HFF-Myc (cell line): ENCODE results near the gene RERE.

Source experiments
- DNase-seq: peaks from one replicate; pipeline ENCODE4 v3.0.0-alpha.2; 2011; ENCODE audit warnings: low read depth; ENCODE audit errors: extremely low read depth
- H3K4me3 ChIP-seq: replicated peaks from 2 replicates; pipeline ENCODE4 v1.5.1; 2011; ENCODE audit warnings: low read depth, mild to moderate bottlenecking, control low read depth, low read length
- TF ChIP-seq, protein P1 (sequence below): IDR thresholded peaks from 2 replicates; pipeline ENCODE4 v1.5.1; 2012; ENCODE audit warnings: mild to moderate bottlenecking, low read depth, low read length, control low read depth; ENCODE audit errors: missing control alignments

RERE gene

DNA sequence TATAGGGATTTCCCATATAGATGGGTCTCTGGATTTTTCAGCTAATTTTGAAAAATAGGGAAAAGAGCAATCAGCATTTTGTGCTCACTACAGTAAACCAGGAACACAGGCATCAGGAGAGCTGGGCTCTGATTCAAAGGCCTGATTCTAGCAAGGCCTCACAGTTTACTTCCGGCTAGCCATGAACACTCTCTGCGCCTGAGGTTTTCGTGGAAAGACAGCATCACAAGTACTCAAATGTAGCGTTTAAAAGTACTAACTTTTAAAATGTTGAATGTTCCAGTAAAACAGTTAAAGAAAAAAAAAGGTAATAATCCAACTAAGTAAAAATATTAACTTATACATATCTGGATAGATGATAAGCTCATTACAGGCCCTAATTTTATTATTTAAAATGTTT lies 379.0 kb downstream of the RERE start:
- no peak for DNase-seq
- no peak overlapping the region for H3K4me3 ChIP-seq

DNA sequence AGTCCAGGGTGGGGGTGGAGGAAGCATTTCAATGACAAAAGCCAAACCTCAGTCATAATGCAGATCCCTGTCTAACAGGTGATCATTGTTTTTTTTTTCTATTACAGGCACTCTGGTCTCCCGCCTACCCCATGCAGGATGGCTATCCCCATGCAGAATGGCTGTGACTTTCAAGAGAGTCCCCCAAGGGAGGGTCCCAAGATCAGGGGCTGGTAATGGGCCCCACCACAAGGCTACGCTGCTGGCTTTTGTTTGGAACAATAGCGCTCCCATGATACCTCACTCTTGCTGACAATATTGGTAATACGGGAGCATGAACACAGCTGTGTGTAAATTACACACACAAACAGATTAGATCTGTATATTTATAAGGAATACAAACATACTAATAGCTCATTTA lies 380.1 kb downstream of the RERE start:
- no peak for DNase-seq
- TF ChIP-seq, protein P1, sequence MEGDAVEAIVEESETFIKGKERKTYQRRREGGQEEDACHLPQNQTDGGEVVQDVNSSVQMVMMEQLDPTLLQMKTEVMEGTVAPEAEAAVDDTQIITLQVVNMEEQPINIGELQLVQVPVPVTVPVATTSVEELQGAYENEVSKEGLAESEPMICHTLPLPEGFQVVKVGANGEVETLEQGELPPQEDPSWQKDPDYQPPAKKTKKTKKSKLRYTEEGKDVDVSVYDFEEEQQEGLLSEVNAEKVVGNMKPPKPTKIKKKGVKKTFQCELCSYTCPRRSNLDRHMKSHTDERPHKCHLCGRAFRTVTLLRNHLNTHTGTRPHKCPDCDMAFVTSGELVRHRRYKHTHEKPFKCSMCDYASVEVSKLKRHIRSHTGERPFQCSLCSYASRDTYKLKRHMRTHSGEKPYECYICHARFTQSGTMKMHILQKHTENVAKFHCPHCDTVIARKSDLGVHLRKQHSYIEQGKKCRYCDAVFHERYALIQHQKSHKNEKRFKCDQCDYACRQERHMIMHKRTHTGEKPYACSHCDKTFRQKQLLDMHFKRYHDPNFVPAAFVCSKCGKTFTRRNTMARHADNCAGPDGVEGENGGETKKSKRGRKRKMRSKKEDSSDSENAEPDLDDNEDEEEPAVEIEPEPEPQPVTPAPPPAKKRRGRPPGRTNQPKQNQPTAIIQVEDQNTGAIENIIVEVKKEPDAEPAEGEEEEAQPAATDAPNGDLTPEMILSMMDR = no peak
- no peak overlapping the region for H3K4me3 ChIP-seq

More for the DNA sequence above, 379.0 kb downstream of the RERE start:
- TF ChIP-seq, protein P1 = no peak

DNA sequence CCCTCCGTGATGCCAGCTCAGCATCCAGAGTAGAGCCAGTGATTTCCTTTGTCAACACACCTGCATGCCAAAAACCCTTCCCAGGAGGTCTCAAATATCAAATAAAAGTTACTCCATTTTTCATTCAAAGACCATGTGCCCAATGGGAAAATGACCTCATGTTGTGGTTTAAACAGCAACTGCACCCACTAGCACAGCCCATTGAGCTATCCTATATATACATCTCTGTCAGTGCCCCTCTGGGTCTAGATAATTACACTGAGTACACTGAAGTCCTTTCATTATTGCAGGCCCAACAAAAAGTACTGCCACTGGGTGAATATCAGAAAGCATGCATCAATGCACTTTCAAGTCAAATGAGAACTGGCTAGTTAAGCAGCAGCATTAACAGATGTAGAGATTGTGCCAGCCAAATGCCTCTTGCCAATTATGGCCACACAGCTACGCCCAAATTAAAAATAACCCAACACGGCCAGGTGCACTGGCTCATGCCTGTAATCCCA lies 381.8 kb downstream of the RERE start:
- TF ChIP-seq, protein P1 = no peak
- DNase-seq = no peak
- no peak overlapping the region for H3K4me3 ChIP-seq

DNA sequence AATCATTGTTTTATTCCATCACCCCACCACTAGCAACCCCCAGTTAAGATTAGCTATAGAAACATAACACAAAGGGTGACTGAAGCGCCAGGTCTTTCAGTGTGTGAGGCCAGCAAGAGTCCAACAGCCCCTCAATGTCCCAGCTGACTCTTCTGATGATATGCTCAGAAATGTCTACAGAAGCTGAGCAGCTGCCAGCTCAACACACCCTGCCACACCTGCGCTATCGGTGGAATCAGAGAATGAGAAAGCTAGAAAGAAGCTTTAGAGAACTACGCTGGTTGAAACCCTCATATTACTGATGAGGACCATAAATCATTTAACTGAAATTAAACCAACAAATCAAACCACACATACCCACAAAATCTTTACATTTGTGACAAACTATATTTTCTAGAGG lies 383.3 kb downstream of the RERE start:
- TF ChIP-seq, protein P1 = no peak
- no peak for DNase-seq
- H3K4me3 ChIP-seq = no peak overlapping the region

DNA sequence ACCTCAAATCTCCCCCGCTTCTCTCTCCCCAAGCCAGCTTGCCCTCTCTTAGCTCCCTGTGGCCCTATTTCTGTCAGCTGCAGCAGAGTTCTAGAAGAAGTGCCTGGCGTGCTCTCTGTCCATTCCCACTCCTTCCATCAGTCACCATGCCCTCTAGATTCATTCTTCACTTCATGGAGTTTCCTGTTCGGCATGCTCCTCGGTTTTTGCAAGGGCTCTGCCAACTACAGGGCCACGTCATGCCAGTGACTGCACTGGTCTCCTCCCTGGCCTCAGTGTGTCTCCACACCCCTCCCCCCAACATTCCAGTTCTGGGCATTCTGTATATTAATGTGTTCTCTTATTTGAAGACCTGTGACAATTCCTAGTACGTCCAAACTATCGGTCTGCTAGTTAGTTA lies 385.7 kb downstream of the RERE start:
- no peak overlapping the region for H3K4me3 ChIP-seq
- DNase-seq = no peak
- TF ChIP-seq, protein P1 = no peak

DNA sequence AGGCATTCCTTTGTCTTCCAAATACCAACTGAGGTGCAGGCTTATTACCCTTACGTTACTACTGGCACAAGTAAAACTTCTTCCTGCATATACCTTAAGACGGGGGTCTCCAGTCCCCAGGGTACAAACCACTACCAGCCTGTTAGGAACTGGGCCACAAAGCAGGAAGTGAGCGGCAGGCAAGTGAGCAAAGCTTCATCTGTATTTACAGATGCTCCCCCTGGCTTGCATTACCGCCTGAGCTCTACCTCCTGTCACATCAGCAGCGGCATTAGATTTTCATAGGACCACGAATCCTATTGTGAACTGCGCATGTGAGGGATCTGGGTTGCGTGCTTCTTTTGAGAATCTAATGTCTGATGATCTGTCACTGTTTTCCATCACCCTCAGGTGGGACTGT lies 386.4 kb downstream of the RERE start:
- TF ChIP-seq, protein P1 = peak; percentile 6
- H3K4me3 ChIP-seq = no peak overlapping the region
- no peak for DNase-seq

DNA sequence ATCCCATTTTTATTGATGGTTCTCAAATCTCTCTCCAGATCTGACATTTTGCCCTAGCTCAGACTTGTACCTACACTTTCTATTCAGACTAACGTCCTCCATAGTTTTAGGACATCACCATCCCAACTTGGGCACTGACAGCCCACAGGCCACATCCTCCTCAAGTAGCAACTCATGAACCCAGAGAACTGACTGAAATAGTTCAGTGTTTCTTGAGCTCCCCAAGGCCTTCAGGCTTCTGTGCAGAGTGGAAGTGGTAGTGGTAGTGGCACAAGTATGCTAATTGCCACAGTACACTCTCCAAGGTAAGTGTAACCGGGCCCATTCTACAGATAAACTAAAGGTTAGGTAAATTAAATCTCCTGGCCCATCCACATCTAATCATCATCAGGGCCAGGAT lies 387.0 kb downstream of the RERE start:
- DNase-seq = no peak
- H3K4me3 ChIP-seq = no peak overlapping the region
- TF ChIP-seq, protein P1 = no peak
